ENCODE measurements around the gene SFXN3.

DNA sequence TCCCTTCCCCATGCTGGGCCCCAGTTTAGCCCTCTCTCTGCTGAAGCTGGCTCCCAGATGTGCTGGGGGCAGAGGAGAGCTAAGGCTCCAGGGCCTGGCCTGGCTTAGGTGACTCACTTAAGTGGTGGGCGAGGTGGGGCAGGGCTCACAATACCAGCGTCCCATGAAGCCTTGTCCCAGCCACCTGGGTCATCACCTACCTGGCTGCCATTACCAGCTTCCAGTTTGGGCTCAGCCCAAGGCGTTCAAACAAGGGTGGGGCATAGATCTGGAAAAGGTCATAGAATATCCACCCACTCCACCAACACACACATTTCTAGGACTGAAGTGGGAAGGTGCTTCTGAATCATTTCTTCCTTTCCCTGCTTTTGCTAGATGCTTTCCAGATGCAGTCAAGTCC is 39.1 kb downstream of the SFXN3 start:
- TF ChIP-seq, protein P1, sequence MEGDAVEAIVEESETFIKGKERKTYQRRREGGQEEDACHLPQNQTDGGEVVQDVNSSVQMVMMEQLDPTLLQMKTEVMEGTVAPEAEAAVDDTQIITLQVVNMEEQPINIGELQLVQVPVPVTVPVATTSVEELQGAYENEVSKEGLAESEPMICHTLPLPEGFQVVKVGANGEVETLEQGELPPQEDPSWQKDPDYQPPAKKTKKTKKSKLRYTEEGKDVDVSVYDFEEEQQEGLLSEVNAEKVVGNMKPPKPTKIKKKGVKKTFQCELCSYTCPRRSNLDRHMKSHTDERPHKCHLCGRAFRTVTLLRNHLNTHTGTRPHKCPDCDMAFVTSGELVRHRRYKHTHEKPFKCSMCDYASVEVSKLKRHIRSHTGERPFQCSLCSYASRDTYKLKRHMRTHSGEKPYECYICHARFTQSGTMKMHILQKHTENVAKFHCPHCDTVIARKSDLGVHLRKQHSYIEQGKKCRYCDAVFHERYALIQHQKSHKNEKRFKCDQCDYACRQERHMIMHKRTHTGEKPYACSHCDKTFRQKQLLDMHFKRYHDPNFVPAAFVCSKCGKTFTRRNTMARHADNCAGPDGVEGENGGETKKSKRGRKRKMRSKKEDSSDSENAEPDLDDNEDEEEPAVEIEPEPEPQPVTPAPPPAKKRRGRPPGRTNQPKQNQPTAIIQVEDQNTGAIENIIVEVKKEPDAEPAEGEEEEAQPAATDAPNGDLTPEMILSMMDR (IDR thresholded peaks at IDR 0.05), result no peak
- no peak for TF ChIP-seq EZH2 (IDR thresholded peaks at IDR 0.05)
- no peak for TF ChIP-seq EZH2phosphoT487 (IDR thresholded peaks at IDR 0.05)
